Astrocyte of the spinal cord (primary cell): ENCODE results near the gene GRK6.

ENCODE experiments used
- DNase-seq: peaks from one replicate; pipeline ENCODE4 v3.0.0; 2011; ENCODE audit warnings: low read depth, low spot score
- H3K4me3 ChIP-seq: 2 replicates; pipeline ENCODE4 v1.5.1; 2011; ENCODE audit warnings: low read depth, mild to moderate bottlenecking, low read length, moderate library complexity
- in situ Hi-C: cut with HindIII; loops from 2 replicates; pipeline ENCODE4 v1.10.0; 2017; ENCODE audit warnings: low sequenced_read_pairs
- TF ChIP-seq, protein P1 (sequence below): IDR thresholded peaks from 2 replicates; pipeline ENCODE4 v1.5.1; 2012; ENCODE audit warnings: low read depth, mild to moderate bottlenecking, low read length, inconsistent platforms

Gene GRK6

DNA sequence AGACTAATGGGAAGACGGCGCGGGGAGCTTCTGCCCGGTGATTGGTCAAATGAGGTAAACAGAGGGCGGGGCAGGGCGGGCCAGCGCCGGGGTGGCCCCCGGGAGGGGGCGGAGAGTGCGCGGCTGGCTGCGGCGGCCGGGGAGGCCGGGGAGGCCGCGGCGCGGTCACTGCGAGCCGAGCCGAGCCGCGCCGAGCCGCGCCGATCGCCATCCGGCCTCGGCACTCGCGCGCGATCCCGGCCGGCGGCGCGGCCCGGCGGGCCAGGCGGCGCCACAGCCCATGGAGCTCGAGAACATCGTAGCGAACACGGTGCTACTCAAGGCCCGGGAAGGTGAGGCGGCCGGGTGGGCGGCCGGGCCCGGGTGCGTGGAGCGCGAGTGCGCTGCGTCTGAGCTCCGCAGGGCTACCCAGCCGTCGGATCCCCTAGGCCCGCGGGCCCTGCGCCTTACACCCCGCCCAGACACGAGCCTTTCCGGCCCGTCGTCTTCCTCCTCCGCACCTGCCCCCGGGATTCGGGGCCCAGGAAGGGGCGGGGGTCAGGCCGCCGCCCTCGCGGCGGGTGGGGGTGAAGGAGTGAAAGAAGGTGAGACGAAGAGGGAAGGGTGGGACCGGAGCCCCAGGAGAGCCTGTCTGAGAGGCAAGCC is at the start of gene GRK6:
Gene GRK6 (plus strand): TSS at position 111 of the 645 bp plus-strand sequence. CDS start 170 bp downstream, at position 281.
- in situ Hi-C loops = no loop called here

GRCh38 chr5:177377851-177378776 is 48.4 kb upstream of the GRK6 start:
- TF ChIP-seq, protein P1, sequence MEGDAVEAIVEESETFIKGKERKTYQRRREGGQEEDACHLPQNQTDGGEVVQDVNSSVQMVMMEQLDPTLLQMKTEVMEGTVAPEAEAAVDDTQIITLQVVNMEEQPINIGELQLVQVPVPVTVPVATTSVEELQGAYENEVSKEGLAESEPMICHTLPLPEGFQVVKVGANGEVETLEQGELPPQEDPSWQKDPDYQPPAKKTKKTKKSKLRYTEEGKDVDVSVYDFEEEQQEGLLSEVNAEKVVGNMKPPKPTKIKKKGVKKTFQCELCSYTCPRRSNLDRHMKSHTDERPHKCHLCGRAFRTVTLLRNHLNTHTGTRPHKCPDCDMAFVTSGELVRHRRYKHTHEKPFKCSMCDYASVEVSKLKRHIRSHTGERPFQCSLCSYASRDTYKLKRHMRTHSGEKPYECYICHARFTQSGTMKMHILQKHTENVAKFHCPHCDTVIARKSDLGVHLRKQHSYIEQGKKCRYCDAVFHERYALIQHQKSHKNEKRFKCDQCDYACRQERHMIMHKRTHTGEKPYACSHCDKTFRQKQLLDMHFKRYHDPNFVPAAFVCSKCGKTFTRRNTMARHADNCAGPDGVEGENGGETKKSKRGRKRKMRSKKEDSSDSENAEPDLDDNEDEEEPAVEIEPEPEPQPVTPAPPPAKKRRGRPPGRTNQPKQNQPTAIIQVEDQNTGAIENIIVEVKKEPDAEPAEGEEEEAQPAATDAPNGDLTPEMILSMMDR = no peak
- no peak overlapping the region for H3K4me3 ChIP-seq
- in situ Hi-C loops = no loop called here
- no peak for DNase-seq

More for the DNA sequence above, at the start of gene GRK6:
- TF ChIP-seq, protein P1 = no peak
- peak within 1 kb of the TSS; percentile 73 for H3K4me3 ChIP-seq
- DNase-seq = no peak

DNA sequence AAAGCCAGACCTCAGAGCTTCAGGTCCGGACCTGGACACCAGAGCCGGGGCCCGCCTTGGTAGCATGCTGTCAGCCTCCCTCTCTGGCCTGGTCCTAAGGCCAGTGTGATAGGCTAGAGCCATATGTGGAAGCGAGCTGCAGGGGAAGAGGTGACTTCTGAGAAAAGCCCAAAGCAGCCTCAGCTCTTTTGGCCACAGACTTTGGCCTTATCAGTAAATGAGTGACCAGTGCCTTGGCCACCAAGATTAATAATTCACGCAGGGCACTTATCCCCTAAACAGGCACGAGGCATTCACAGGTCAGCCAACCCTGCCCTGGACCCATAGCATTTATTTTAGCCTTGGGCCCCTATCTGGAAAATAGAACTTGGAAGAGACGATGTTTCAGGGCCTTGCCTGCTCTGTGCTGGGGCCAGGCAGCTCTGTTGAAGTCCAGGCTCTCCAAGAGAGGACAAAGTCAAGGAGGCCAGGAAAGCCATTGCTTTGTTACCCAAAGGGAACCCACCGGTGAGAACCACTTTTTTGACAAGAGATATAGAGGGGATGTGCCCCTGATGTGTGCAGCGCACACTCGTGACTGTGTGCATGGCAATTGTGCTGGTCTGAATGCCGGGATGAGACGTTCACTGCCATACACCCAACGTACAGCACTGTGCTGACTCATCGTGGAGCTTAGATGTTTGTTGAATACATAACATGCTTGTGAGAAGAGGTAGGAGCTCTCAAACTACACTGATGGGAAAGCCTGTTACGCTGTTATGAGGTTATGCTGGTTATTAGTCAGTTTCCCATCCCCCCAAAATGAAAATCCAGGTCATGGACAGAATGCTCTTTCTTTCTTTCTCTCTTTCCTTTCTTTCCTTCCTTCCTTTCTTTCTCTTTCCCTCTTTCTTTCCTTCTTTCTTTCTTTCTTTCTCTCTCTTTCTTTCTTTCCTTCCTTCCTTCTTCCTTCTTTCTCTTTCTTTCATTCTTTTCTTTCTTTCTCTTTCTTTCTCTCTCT is 47.3 kb upstream of the GRK6 start:
- H3K4me3 ChIP-seq = no peak overlapping the region
- TF ChIP-seq, protein P1 = no peak
- in situ Hi-C loops = no loop called here
- peak; percentile 85 for DNase-seq

GRCh38 chr5:177380805-177381126 is 45.7 kb upstream of the GRK6 start:
- TF ChIP-seq, protein P1 = no peak
- in situ Hi-C loops = no loop called here

DNA sequence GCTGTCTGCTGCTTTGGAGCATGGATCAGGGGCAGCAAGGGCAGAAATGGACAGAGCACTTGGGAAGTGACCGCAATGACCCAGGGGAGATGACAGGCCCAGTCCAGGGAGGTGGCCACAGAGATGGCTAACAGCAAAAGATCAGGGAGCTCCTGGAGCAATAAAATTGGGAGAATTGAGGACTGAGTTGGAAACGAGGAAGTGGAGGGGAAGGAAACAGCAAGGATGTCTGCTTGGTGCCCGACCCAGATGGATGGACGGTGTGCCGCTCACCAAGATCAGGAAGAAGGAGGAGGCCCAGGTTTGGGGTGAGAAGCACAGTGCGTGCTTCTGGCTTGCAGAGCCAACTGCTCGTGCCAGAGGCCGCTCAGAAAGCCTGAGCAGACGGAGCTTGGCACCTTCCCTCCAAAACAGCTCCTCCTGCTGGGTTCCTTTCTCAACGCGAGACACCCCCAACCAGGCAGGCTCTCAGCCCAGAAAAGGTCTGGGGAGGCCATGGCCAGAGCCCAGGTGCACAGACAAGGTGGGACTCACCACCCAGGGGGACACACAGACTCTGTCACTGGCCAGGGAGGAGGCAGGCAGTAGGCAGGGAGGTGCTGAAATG is 44.0 kb upstream of the GRK6 start:
- no peak overlapping the region for H3K4me3 ChIP-seq
- TF ChIP-seq, protein P1 = peak; percentile 46
- in situ Hi-C loops = no loop called here
- DNase-seq = peak; percentile 23

More at GRCh38 chr5:177380805-177381126, 45.7 kb upstream of the GRK6 start:
- DNase-seq = no peak
- no peak overlapping the region for H3K4me3 ChIP-seq
